ENCODE data around the gene ADM2.

- TF ChIP-seq CTCF (IDR thresholded peaks at IDR 0.05 in 4 of 5, conservative IDR thresholded peaks at IDR 0.05 in 1 of 5) (no peak), POLR2A (IDR thresholded peaks at IDR 0.05) (no peak)
Measured at GRCh38 chr22:50486561-50487289, 5.4 kb downstream of the ADM2 start, which contains the start of gene MIOX.
